ENCODE data around the gene DNAJC11. TPM values are rescaled to one million over a fixed set of nuclear protein-coding genes. Genes with fewer than 3 reads are reported as not detected.

Gene DNAJC11
- 74.1 TPM for total RNA-seq (ENCODE audit: unreplicated experiment)
- long read RNA-seq, transcript DNAJC11-202 (16 exons, 3,311 nt) = major isoform, 20 of 30 reads
- long read RNA-seq, partial matches to known transcripts = 6 of 30 reads
- long read RNA-seq, other reads (novel, unspliced or antisense) = 4 of 30 reads

- peak; percentile 86 for TF ChIP-seq CTCF (IDR thresholded peaks at IDR 0.05; ENCODE audit: partially characterized antibody, unreplicated experiment)
- DNase-seq = peak; percentile 90
- H3K4me3 Mint-ChIP-seq (ENCODE audit: unreplicated experiment) = peak within 1 kb of the TSS; percentile 91
- H3K27ac Mint-ChIP-seq (ENCODE audit: unreplicated experiment) = peak within 1 kb of the TSS; percentile 94
- peaks cover 5% of the 10 kb centered on the region for H3K9me3 Mint-ChIP-seq (ENCODE audit: unreplicated experiment)
- peaks cover 13% of the 10 kb centered on the region for H3K4me1 Mint-ChIP-seq (ENCODE audit: low read depth, unreplicated experiment)
- H3K27me3 Mint-ChIP-seq (ENCODE audit: unreplicated experiment) = peaks cover 2% of the 10 kb centered on the region
- H3K36me3 Mint-ChIP-seq (ENCODE audit: unreplicated experiment) = no peaks in the 10 kb centered on the region
These were observed at the start of gene DNAJC11 for GRCh38 chr1:6701437-6702153. DNAJC11 (minus strand) TSS chr1:6701816; CDS start chr1:6701800, 16 bp downstream.

GRCh38 chr1:6750490-6750889 is 48.9 kb upstream of the DNAJC11 start:
- Mint-ChIP-seq H3K4me1 (ENCODE audit: low read depth, unreplicated experiment) (peaks cover 11% of the 10 kb centered on the region), H3K9me3 (ENCODE audit: unreplicated experiment) (peaks cover 6% of the 10 kb centered on the region), H3K36me3 (ENCODE audit: unreplicated experiment) (no peaks in the 10 kb centered on the region), H3K27ac (ENCODE audit: unreplicated experiment) (no peak overlapping the region), H3K27me3 (ENCODE audit: unreplicated experiment) (peaks cover 6% of the 10 kb centered on the region), H3K4me3 (ENCODE audit: unreplicated experiment) (no peak overlapping the region)
- DNase-seq = no peak
- no peak for TF ChIP-seq CTCF (IDR thresholded peaks at IDR 0.05; ENCODE audit: partially characterized antibody, unreplicated experiment)

GRCh38 chr1:6747674-6748073 is 46.1 kb upstream of the DNAJC11 start:
- no peak for TF ChIP-seq CTCF (IDR thresholded peaks at IDR 0.05; ENCODE audit: partially characterized antibody, unreplicated experiment)
- H3K9me3 Mint-ChIP-seq (ENCODE audit: unreplicated experiment) = peaks cover 5% of the 10 kb centered on the region
- peaks cover 6% of the 10 kb centered on the region for H3K27me3 Mint-ChIP-seq (ENCODE audit: unreplicated experiment)
- H3K36me3 Mint-ChIP-seq (ENCODE audit: unreplicated experiment) = no peaks in the 10 kb centered on the region
- no peak for DNase-seq
- no peak overlapping the region for H3K4me3 Mint-ChIP-seq (ENCODE audit: unreplicated experiment)
- H3K27ac Mint-ChIP-seq (ENCODE audit: unreplicated experiment) = no peak overlapping the region
- peaks cover 4% of the 10 kb centered on the region for H3K4me1 Mint-ChIP-seq (ENCODE audit: low read depth, unreplicated experiment)

- no peak for DNase-seq
- H3K27me3 Mint-ChIP-seq (ENCODE audit: unreplicated experiment) = peaks cover 6% of the 10 kb centered on the region
- no peak overlapping the region for H3K27ac Mint-ChIP-seq (ENCODE audit: unreplicated experiment)
- H3K36me3 Mint-ChIP-seq (ENCODE audit: unreplicated experiment) = no peaks in the 10 kb centered on the region
- H3K9me3 Mint-ChIP-seq (ENCODE audit: unreplicated experiment) = peaks cover 1% of the 10 kb centered on the region
- H3K4me3 Mint-ChIP-seq (ENCODE audit: unreplicated experiment) = no peak overlapping the region
- peaks cover 4% of the 10 kb centered on the region for H3K4me1 Mint-ChIP-seq (ENCODE audit: low read depth, unreplicated experiment)
- TF ChIP-seq CTCF (IDR thresholded peaks at IDR 0.05; ENCODE audit: partially characterized antibody, unreplicated experiment) = no peak
These were observed 43.5 kb upstream of the DNAJC11 start for GRCh38 chr1:6745073-6745472.
